Esophagus muscularis mucosa (tissue), 4 donors: Measurements from ENCODE around the gene MIEF2.

Experiments
- EP300 ChIP-seq: sonication (generic); formaldehyde crosslinking; IDR thresholded peaks from one replicate; pipeline ENCODE4 v1.6.1; 2017; ENCODE audit warnings: antibody characterized with exemption
- POLR2A ChIP-seq: fragments of 450-650 bp; IDR thresholded peaks from one replicate; pipeline ENCODE4 v1.6.1; 2017; ENCODE audit warnings: antibody characterized with exemption, moderate library complexity, mild to moderate bottlenecking, low read depth
- TF ChIP-seq, protein P1 (sequence below), 3 experiments: fragments of 200-600 bp in 2 of 3; fragments of 450-650 bp in 1 of 3; sonication (generic) in 2 of 3; IDR thresholded peaks; one replicate each; pipeline ENCODE4 v1.5.1; 2017 to 2019; ENCODE audit warnings: antibody characterized with exemption in 3 of 3, mild to moderate bottlenecking in 2 of 3, moderate library complexity in 1 of 3

DNA sequence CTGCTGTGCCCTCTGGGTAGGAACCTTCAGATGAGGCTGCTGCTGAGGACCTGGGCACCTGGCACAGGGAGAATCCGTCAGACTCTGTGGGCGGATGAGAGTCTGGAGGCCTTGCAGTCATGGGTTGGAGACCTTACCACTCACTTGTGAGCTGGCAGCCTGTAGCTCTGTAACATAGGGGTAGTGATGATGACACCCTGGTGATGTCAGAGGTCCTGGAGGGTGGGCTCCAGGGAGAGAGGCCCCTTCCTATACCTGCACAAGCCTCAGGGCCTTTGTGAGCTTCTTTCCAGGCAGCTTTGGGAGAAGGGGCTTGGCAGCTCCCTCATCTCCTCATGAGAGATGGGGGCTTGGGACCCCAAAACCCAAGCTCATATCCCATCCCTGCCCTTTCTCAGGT is 1.6 kb downstream of the MIEF2 start:
- TF ChIP-seq, protein P1, sequence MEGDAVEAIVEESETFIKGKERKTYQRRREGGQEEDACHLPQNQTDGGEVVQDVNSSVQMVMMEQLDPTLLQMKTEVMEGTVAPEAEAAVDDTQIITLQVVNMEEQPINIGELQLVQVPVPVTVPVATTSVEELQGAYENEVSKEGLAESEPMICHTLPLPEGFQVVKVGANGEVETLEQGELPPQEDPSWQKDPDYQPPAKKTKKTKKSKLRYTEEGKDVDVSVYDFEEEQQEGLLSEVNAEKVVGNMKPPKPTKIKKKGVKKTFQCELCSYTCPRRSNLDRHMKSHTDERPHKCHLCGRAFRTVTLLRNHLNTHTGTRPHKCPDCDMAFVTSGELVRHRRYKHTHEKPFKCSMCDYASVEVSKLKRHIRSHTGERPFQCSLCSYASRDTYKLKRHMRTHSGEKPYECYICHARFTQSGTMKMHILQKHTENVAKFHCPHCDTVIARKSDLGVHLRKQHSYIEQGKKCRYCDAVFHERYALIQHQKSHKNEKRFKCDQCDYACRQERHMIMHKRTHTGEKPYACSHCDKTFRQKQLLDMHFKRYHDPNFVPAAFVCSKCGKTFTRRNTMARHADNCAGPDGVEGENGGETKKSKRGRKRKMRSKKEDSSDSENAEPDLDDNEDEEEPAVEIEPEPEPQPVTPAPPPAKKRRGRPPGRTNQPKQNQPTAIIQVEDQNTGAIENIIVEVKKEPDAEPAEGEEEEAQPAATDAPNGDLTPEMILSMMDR (IDR thresholded peaks at IDR 0.05): no peak
- TF ChIP-seq EP300 (no peak), POLR2A (no peak)
